Prostate gland (tissue), 2 donors: ENCODE measurements around the gene CENPX.

ENCODE experiments used
- CTCF ChIP-seq, 4 experiments: fragments of 200-600 bp in 2 of 4; fragments of 450-650 bp in 2 of 4; sonication (generic) in 2 of 4; IDR thresholded peaks; 1 replicate in 3 of 4; 2 replicates in 1 of 4; pipeline ENCODE4 v1.5.1; 2016 to 2019; ENCODE audit warnings: antibody characterized with exemption in 4 of 4, mild to moderate bottlenecking in 2 of 4, moderate library complexity in 2 of 4
- POLR2A ChIP-seq: fragments of 450-650 bp; IDR thresholded peaks from one replicate; pipeline ENCODE4 v1.6.1; 2016; ENCODE audit warnings: antibody characterized with exemption, mild to moderate bottlenecking
- POLR2AphosphoS5 ChIP-seq: sonication (generic); formaldehyde crosslinking; IDR thresholded peaks from one replicate; pipeline ENCODE4 v1.6.1; 2017; ENCODE audit warnings: antibody characterized with exemption

GRCh38 chr17:82012640-82013295, 9.9 kb downstream of the CENPX start:
- TF ChIP-seq CTCF (IDR thresholded peaks at IDR 0.05) (no peak), POLR2AphosphoS5 (no peak), POLR2A (no peak)
